ENCODE data around the gene POLR1D.

GRCh38 chr13:27605610-27606200 lies 16.0 kb upstream of the POLR1D start:
- TF ChIP-seq, protein P1, sequence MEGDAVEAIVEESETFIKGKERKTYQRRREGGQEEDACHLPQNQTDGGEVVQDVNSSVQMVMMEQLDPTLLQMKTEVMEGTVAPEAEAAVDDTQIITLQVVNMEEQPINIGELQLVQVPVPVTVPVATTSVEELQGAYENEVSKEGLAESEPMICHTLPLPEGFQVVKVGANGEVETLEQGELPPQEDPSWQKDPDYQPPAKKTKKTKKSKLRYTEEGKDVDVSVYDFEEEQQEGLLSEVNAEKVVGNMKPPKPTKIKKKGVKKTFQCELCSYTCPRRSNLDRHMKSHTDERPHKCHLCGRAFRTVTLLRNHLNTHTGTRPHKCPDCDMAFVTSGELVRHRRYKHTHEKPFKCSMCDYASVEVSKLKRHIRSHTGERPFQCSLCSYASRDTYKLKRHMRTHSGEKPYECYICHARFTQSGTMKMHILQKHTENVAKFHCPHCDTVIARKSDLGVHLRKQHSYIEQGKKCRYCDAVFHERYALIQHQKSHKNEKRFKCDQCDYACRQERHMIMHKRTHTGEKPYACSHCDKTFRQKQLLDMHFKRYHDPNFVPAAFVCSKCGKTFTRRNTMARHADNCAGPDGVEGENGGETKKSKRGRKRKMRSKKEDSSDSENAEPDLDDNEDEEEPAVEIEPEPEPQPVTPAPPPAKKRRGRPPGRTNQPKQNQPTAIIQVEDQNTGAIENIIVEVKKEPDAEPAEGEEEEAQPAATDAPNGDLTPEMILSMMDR (IDR thresholded peaks at IDR 0.05; ENCODE audit: borderline replicate concordance, extremely low read depth, low read length, poor library complexity, severe bottlenecking), result no peak
- TF ChIP-seq EZH2 (IDR thresholded peaks at IDR 0.05; ENCODE audit: borderline replicate concordance, low read depth, low read length, severe bottlenecking), result no peak
